Heart left ventricle (tissue), 16 donors: ENCODE data around the gene RNF167. TPM values are rescaled to one million over a fixed set of nuclear protein-coding genes. Genes with fewer than 3 reads are reported as not detected.

Experiments used
- ATAC-seq, 4 donors: fragments of 200-7000 bp; cut with Tn5 transposase; one replicate each; pipeline ENCODE4 v1.9.1; 2020 to 2022; ENCODE audit warnings: moderate library complexity in 4 of 4, mild to moderate bottlenecking in 3 of 4, moderate number of reproducible peaks in 1 of 4
- DNase-seq, 5 donors: peaks; one replicate each; pipeline ENCODE4 v3.0.0-alpha.2; 2020
- H3K27ac ChIP-seq, 12 donors: fragments of 200-600 bp; sonication (generic) in 4 of 12; one replicate each; pipeline versions ENCODE4 v1.5.0 to v1.8.0; 2016 to 2022; ENCODE audit warnings: mild to moderate bottlenecking in 2 of 12
- H3K27me3 ChIP-seq, 9 donors: fragments of 200-600 bp; sonication (generic) in 2 of 9; one replicate each; pipeline versions ENCODE4 v1.5.1 to v1.8.0; 2016 to 2022; ENCODE audit warnings: mild to moderate bottlenecking in 3 of 9
- H3K36me3 ChIP-seq, 9 donors: fragments of 200-600 bp; sonication (generic) in 2 of 9; one replicate each; pipeline versions ENCODE4 v1.5.0 to v1.8.0; 2018 to 2022; ENCODE audit warnings: mild to moderate bottlenecking in 2 of 9
- H3K4me1 ChIP-seq, 12 donors: fragments of 200-600 bp; sonication (generic) in 4 of 12; one replicate each; pipeline versions ENCODE4 v1.5.0 to v1.8.0; 2016 to 2022; ENCODE audit warnings: mild to moderate bottlenecking in 3 of 12
- H3K4me3 ChIP-seq, 12 donors: fragments of 200-600 bp; sonication (generic) in 4 of 12; one replicate each; pipeline versions ENCODE4 v1.5.0 to v1.8.0; 2017 to 2022; ENCODE audit warnings: mild to moderate bottlenecking in 9 of 12, moderate library complexity in 4 of 12
- H3K9me3 ChIP-seq, 12 donors: fragments of 200-600 bp; sonication (generic) in 4 of 12; one replicate each; pipeline versions ENCODE4 v1.5.0 to v1.8.0; 2016 to 2022; ENCODE audit warnings: mild to moderate bottlenecking in 1 of 12
- POLR2A ChIP-seq, 2 donors: fragments of 450-650 bp; IDR thresholded peaks; one replicate each; pipeline ENCODE4 v1.6.1; 2017; ENCODE audit warnings: antibody characterized with exemption in 2 of 2, mild to moderate bottlenecking in 2 of 2, moderate library complexity in 2 of 2
- WGBS, 4 donors: extraction: QIAGEN DNeasy Blood & Tissue Kit in 2 of 4; methylation state at CpG; one replicate each; pipeline versions ENCODE4 v1.1.5 to v1.1.7; 2013 to 2018; 5-methylcytosine and 5-hydroxymethylcytosine counted together
- intact Hi-C, 10 donors: fragments of 100-400 bp; cut with DNase I; formaldehyde crosslinking; loops; one replicate each; pipeline versions ENCODE4 v1.11.1 to v1.14.2; 2022
- polyA plus RNA-seq, 2 donors: library from polyadenylated mRNA; stranded (reverse); fragments of 200-250 nt; gene quantifications; one replicate each; pipeline ENCODE4 v1.2.3, GENCODE V29; 2013
- total RNA-seq, 9 donors: library from RNA; depleted of rRNA in 2 of 9; stranded (reverse); fragments of >200 nt in 2 of 9; fragmentation: NEBNext Ultra II Directional in 3 of 9; extraction: Animal tissue kit (Norgen Biotek cat#: 25700) in 3 of 9; gene quantifications; one replicate each; pipeline versions ENCODE4 v1.1.0 to v1.2.4, GENCODE V29; 2016 to 2023
- TF ChIP-seq, protein P1 (sequence below), 12 donors: fragments of 200-600 bp; sonication (generic) in 4 of 12; IDR thresholded peaks; one replicate each; pipeline versions ENCODE4 v1.5.0 to v1.8.0; 2018 to 2022; ENCODE audit warnings: antibody characterized with exemption in 12 of 12, mild to moderate bottlenecking in 5 of 12
- donor health status: ischemic (EF 13 %, LVEDD 7.1; RV severe dilation, severe dysfunction).
- donor health status: healthy with polysubstance abuse.
- donor health status: DM: no; HTN: yes; CAD: no.
- donor health status: DM: no; HTN: no; CAD: no.
- donor health status: ischemic (EF 25% LVEDD 6.9; RV normal size, moderate dysfunction).
- donor health status: ischemic (EF 25% LVEDD 5.7; RV mildly dilated, moderate dysfunction).
- donor health status: healthy.
- donor health status: DM: yes; HTN: yes; CAD: no.
- donor health status: ischemic (EF 35%, LVEDD 5.7; RV mildly dilated, moderate dysfunction).
- donor health status: nonischemic (EF 11% LVEDD 7.7; RV severe dilation, severe dysfunction).
- donor health status: DM: yes; HTN: yes; CAD: no.
- donor health status: PGD.
- donor health status: ischemic (EF 29% LVEDD 5.4; RV normal size, mild dysfunction).
- donor health status: nonischemic (EF 23%, LVEDD 6.1; RV moderate dilation, normal function).

The RNF167 gene
- total and polyA plus RNA-seq, 11 donors, result 50.7 to 152 (median 81.2) TPM

DNA sequence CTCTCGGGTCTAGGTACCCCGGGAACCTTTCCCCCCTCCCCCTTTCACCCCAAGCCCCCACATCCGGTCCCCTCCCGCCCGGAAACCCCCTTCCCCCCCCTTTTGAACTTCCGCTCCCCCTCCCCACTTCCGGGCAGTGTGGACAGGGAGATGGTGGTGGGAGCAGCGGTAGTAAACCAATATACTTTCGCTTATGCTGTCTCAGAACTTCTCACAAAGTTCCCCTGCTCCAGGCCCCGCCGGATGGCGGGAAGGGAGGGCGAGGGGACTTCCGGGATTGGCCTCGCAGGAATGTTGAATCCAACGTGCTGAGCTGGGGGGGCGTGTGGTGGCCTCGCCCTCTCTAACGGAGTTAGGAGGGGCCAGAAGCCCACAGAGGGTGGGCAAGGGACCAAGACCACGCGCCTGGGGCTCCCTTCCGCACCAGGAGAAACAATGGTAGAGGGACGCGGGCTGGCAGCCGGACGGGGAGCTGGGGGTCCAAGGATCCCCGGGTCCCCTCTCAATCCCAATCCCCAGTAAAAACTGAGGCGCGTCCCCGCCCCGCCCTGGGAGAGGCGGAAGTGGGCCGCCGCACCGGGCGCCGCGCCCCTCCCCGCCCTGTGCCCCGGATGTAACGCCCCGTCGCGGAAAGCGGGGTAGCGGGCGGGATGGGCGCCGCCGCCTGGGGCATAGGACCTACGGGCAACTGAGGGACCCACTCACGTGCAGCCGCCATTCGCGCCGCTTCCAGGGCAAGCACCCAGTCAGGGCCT lies 7.5 kb downstream of the RNF167 start:
- Histone ChIP-seq H3K36me3 (peaks cover 0 to 44% (median 41%) of the 10 kb centered on the region in 9 donors), H3K4me3 (peak overlapping the region; percentile 73 to 100 (median 98)), H3K4me1 (peaks cover 11 to 75% (median 48%) of the 10 kb centered on the region in 12 donors), H3K27me3 (no peaks in the 10 kb centered on the region), H3K9me3 (no peaks in the 10 kb centered on the region), H3K27ac (peak overlapping the region; percentile 69 to 100 (median 99))
- ATAC-seq (peak in 3 of 4 donors; percentile 27 to 32 (median 27)), DNase-seq (peak; percentile 60 to 85 (median 70))
- TF ChIP-seq, protein P1, sequence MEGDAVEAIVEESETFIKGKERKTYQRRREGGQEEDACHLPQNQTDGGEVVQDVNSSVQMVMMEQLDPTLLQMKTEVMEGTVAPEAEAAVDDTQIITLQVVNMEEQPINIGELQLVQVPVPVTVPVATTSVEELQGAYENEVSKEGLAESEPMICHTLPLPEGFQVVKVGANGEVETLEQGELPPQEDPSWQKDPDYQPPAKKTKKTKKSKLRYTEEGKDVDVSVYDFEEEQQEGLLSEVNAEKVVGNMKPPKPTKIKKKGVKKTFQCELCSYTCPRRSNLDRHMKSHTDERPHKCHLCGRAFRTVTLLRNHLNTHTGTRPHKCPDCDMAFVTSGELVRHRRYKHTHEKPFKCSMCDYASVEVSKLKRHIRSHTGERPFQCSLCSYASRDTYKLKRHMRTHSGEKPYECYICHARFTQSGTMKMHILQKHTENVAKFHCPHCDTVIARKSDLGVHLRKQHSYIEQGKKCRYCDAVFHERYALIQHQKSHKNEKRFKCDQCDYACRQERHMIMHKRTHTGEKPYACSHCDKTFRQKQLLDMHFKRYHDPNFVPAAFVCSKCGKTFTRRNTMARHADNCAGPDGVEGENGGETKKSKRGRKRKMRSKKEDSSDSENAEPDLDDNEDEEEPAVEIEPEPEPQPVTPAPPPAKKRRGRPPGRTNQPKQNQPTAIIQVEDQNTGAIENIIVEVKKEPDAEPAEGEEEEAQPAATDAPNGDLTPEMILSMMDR (IDR thresholded peaks at IDR 0.05), result no peak
- no peak for TF ChIP-seq POLR2A (IDR thresholded peaks at IDR 0.05)
- intact Hi-C loops, result loop anchor here in 4 of 10 donors (1.0 to 5.0 kb wide), 4 partner anchors 7 to 49 kb away; partner anchors contain the start of genes RNF167 (in 2 of the 4), SLC25A11 (in 2 of the 4), SPAG7 (in 2 of the 4) and CAMTA2 (in 1 of the 4)
- 0 to 2% (median 1%) methylated on average over 16 to 56 of the region's 56 CpGs for WGBS, 4 donors

- DNase-seq (peak; percentile 91 to 93 (median 92)), ATAC-seq (peak; percentile 68 to 81 (median 70))
- Histone ChIP-seq H3K27ac (peak within 1 kb of the TSS; percentile 96 to 100 (median 99)), H3K27me3 (no peaks in the 10 kb centered on the region), H3K36me3 (peaks cover 0 to 36% (median 33%) of the 10 kb centered on the region in 9 donors), H3K4me1 (peaks cover 11 to 78% (median 48%) of the 10 kb centered on the region in 12 donors), H3K9me3 (no peaks in the 10 kb centered on the region), H3K4me3 (peak within 1 kb of the TSS; percentile 73 to 100 (median 98))
- intact Hi-C loops, result loop anchor here in 4 of 10 donors (1.0 to 5.0 kb wide), 4 partner anchors 8 to 48 kb away; partner anchors contain the start of genes RNF167 (in 2 of the 4), SLC25A11 (in 2 of the 4), SPAG7 (in 2 of the 4) and CAMTA2 (in 1 of the 4)
- WGBS, 4 donors, result 0 to 1% (median 1%) methylated on average over 21 to 59 of the region's 59 CpGs
- TF ChIP-seq, protein P1 (IDR thresholded peaks at IDR 0.05), result no peak
- peak in 1 of 2 donors; percentile 94 for TF ChIP-seq POLR2A (IDR thresholded peaks at IDR 0.05)
Observed at GRCh38 chr17:4948166-4948930, 8.3 kb downstream of the RNF167 start, which contains the start of gene PFN1. TSS of gene PFN1 (minus strand) at chr17:4948530. CDS start at chr17:4948394, 136 bp downstream.

- no peaks in the 10 kb centered on the region for H3K27me3 ChIP-seq
- peaks cover 11 to 79% (median 44%) of the 10 kb centered on the region in 12 donors for H3K4me1 ChIP-seq
- 0 to 3% (median 1%) methylated on average over 31 to 40 of the region's 40 CpGs for WGBS, 4 donors
- DNase-seq (peak; percentile 88 to 92 (median 90)), ATAC-seq (peak; percentile 64 to 82 (median 78))
- intact Hi-C loops, result loop anchor here in 5 of 10 donors (1.0 to 5.0 kb wide), 5 partner anchors 9 to 48 kb away; partner anchors contain the start of genes SPAG7 (in 4 of the 5), RNF167 (in 2 of the 5), SLC25A11 (in 2 of the 5) and CAMTA2 (in 1 of the 5)
- peak overlapping the region; percentile 73 to 100 (median 98) for H3K4me3 ChIP-seq
- peaks cover 0 to 31% (median 27%) of the 10 kb centered on the region in 9 donors for H3K36me3 ChIP-seq
- H3K9me3 ChIP-seq, result no peaks in the 10 kb centered on the region
- H3K27ac ChIP-seq, result peak overlapping the region; percentile 96 to 100 (median 99)
- TF ChIP-seq, protein P1 (IDR thresholded peaks at IDR 0.05), result no peak
- peak in 1 of 2 donors; percentile 62 for TF ChIP-seq POLR2A (IDR thresholded peaks at IDR 0.05)
Observed at GRCh38 chr17:4948931-4949320, 8.9 kb downstream of the RNF167 start.
